Epithelial cell of esophagus (primary cell): Measurements from ENCODE around the gene SEPTIN5.
A peak's percentile ranks its signal among the peaks of the same experiment; 100 is the strongest.
"Not testable (repeated sequence)": the region's sequence is repeated elsewhere in the genome, so short reads cannot be mapped to it uniquely, and the experiment has no call there.

ENCODE experiments used
- DNase-seq: peaks from one replicate; pipeline ENCODE4 v3.0.0; 2010; ENCODE audit warnings: low read depth
- H3K4me3 ChIP-seq: 2 replicates; pipeline ENCODE4 v1.5.1; 2011; ENCODE audit warnings: mild to moderate bottlenecking, low read length, control low read depth
- CTCF ChIP-seq: IDR thresholded peaks from 2 replicates; pipeline ENCODE4 v1.5.1; 2011; ENCODE audit warnings: low read depth, mild to moderate bottlenecking, low read length, control low read depth, inconsistent platforms; ENCODE audit not compliant: insufficient read depth; ENCODE audit errors: missing control alignments

Gene SEPTIN5

DNA sequence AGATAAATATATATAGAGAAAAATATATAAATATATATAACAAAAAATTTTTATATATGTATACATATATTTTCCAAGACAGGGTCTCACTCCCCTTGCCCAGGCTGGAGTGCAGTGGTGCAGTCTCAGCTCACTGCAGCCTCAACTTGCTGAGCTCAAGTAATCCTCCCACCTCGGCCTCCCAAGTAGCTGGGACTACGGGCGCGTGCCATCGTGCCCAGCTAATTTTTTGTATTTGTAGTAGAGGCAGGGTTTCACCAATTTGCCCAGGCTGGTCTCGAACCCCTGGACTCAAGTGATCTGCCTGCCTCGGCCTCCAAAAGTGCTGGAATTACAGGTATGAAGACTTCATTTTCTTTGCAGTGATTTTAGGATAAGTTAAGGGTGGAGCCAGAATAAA lies 38.9 kb upstream of the SEPTIN5 start:
- DNase-seq: no peak
- TF ChIP-seq CTCF: no peak
- no peak overlapping the region for H3K4me3 ChIP-seq

- DNase-seq, H3K4me3 ChIP-seq: not testable (repeated sequence)
These were observed 37.9 kb upstream of the SEPTIN5 start for GRCh38 chr22:19676437-19676836.

DNA sequence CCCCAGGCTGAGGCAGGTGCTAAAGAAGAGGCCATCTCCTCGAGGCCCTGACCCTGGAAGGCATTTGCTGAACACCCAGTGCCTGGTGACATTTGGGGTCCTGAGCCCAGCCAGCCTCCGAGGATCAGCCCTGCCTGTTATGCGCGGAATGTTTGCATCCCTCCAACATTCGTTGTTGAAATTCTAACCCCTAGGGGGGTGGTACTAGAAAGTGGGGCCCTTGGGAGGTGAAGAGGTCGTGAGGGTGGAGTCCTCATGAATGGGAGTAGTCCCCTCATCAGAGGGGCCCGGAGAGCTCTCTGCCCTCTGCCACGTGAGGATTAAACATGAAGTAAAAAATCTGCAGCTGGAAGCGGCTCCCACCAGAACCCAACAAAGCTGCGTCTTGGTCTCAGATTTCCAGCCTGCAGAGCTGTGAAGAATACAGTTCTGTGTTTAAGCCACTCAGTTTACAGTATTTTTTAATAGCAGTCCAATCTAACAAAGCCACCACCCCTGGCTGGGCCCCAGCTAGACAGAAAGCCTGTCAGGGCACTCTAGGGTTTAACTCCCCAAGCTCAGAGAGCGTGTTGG lies 35.3 kb upstream of the SEPTIN5 start:
- DNase-seq: no peak
- no peak for TF ChIP-seq CTCF

DNA sequence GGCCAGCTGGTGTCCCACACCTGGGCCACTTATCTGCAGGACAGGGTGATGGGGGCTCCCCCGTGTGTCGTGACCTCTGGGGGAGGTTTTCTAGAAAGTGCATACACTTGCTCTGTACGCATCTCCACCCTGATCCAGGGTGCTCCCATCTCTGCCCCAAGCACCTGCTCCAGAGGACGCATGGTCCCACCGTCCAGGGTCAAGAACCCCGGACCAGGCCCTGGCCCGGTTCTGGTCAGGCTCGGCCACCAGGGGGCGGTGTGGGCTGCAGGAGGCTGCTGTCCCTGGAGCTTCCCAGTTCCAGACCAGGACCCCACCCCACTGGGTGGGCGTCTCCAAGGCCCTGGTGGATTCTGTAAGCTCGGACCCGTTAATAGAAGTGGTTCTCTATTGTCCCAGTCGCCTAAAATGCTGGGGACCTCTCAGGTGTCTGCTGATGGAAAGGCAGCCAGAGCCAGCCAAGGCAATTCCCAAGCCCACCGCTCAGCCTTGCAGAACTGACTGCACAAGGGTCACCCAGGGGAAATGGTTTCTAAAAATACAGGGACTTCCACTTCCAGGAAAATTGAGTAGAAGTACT lies 34.7 kb upstream of the SEPTIN5 start:
- H3K4me3 ChIP-seq: no peak overlapping the region
- TF ChIP-seq CTCF: peak; percentile 79
- peak; percentile 24 for DNase-seq

More for the DNA sequence above, 35.3 kb upstream of the SEPTIN5 start:
- no peak overlapping the region for H3K4me3 ChIP-seq

DNA sequence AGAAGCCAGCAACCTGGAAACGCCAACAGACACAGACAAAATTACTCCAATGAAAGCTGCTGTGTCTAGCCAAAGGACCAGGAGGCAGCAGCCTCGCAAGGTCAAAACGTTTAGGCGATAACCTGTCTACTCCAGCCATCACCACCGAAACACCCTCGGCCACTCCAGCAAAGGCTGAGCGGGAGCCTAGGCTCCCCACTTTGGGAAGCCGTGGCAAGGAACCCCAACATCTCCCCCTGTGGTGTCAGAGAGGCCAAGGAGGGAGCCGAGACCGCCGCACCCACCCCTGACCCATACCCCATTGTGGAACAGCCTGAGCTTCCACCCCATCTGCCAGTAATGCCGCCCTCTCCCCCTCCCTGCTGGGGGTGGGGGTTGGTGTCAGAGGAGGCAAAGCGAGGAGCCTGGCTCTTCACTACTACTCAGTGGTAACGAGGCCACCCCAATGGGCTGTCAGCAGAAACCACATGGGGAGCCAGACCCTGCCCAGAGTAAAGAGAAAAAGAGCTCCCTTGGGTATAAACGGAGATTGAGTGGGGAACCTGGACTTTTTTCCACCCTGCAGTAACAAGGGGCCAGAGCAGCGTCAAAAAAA lies 33.9 kb upstream of the SEPTIN5 start:
- TF ChIP-seq CTCF: no peak
- DNase-seq: no peak
- H3K4me3 ChIP-seq: no peak overlapping the region

DNA sequence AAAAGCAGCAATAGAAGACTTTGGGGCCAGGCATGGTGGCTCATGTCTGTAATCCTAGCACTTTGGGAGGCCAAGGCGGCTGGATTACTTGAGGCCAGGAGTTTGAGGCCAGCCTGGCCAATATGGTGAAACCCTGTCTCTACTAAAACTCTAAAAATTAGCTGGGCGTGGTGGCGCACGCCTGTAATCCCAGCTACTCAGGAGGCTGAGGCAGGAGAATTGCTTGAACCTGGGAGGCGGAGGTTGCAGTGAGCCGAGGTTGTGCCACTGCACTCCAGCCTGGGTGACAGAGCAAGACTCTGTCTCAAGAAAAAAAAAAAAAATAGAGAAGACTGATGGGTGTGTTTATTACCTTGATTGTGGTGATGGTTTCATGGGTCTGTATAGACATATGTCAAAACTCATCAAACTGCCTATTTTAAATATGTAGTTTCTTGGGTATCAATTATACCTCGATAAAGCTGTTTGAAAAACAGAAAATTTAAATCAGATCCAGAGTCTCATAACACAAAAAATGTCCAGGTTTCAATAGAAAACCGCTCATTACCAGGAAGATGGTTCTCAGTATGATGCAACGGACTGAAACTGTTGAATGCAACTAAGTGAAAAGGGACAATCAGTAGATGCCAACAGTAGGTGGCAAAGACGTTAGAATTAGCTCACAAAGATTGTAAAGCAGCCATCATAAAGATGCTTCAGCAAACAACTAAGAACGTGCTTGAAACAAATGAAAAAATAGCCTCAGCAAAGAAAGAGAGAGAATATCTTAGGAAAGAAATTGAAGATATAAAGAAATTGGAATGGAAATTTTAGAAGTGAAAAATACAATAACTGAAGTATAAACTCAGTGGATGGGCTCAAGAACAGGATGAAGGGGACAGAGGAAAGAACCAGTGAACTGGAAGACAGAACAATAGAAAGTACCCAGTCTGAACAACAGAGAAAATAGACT lies 33.1 kb upstream of the SEPTIN5 start:
- no peak overlapping the region for H3K4me3 ChIP-seq
- no peak for TF ChIP-seq CTCF
- DNase-seq: no peak

DNA sequence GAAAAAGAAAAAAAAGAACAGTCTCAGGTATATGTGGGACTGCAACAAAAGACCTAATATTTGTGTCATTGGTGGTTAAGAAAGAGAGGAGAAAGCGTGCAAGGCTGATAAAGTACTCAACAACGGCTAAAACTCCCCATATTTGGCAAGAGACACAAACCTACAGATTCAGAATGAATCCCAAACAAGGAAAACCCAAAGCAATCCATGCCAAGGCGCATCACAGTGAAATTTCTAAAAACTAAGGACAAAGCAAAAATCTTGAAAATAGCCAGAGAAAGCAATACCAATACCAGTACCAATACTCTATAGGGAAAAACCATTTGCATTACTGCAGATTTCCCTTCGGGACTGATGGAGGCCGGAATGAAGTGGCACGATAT lies 32.4 kb upstream of the SEPTIN5 start:
- TF ChIP-seq CTCF: no peak
- H3K4me3 ChIP-seq: no peak overlapping the region
- no peak for DNase-seq
